Karpas-422 (cell line): ENCODE data around the gene COA8. TPM values are rescaled to one million over a fixed set of nuclear protein-coding genes. Genes with fewer than 3 reads are reported as not detected.
"Not testable (repeated sequence)": the region's sequence is repeated elsewhere in the genome, so short reads cannot be mapped to it uniquely, and the experiment has no call there.

Source experiments
- DNase-seq: peaks from one replicate; pipeline ENCODE4 v3.0.0-alpha.2; 2015
- H2AFZ ChIP-seq: fragments of 200-600 bp; sonication (generic); 2 replicates; pipeline ENCODE4 v1.6.1; 2014; ENCODE audit warnings: antibody characterized with exemption, low read length, mixed read lengths
- H3K27ac ChIP-seq: fragments of 200-600 bp; sonication (generic); 2 replicates; pipeline ENCODE4 v1.5.1; 2014; ENCODE audit warnings: mild to moderate bottlenecking, low read length, moderate library complexity
- H3K27me3 ChIP-seq: fragments of 200-600 bp; sonication (generic); 2 replicates; pipeline ENCODE4 v1.6.1; 2014; ENCODE audit warnings: low read length, mixed read lengths
- H3K36me3 ChIP-seq: fragments of 200-600 bp; sonication (generic); 2 replicates; pipeline ENCODE4 v1.6.1; 2014; ENCODE audit warnings: low read length, mixed read lengths; ENCODE audit not compliant: insufficient read depth
- H3K4me1 ChIP-seq: fragments of 200-600 bp; sonication (generic); 2 replicates; pipeline ENCODE4 v1.6.1; 2014; ENCODE audit warnings: mild to moderate bottlenecking, low read length, mixed read lengths
- H3K4me2 ChIP-seq: fragments of 200-600 bp; sonication (generic); 2 replicates; pipeline ENCODE4 v1.6.1; 2014; ENCODE audit warnings: low read length, low read depth, mild to moderate bottlenecking; ENCODE audit not compliant: poor library complexity, severe bottlenecking
- H3K4me3 ChIP-seq: fragments of 200-600 bp; sonication (generic); 2 replicates; pipeline ENCODE4 v1.5.1; 2014; ENCODE audit warnings: mild to moderate bottlenecking, antibody characterized with exemption, low read length, mixed read lengths
- H3K79me2 ChIP-seq: fragments of 200-600 bp; sonication (generic); 2 replicates; pipeline ENCODE4 v1.6.1; 2014; ENCODE audit warnings: mild to moderate bottlenecking, low read length, mixed read lengths
- H3K9ac ChIP-seq: fragments of 200-600 bp; sonication (generic); 2 replicates; pipeline ENCODE4 v1.6.0; 2014; ENCODE audit warnings: low read length
- H3K9me2 ChIP-seq: fragments of 200-600 bp; sonication (generic), shearing (Covaris generic); replicated peaks from 2 replicates; pipeline ENCODE4 v1.6.0; 2014; ENCODE audit warnings: mild to moderate bottlenecking, low read length, moderate library complexity; ENCODE audit not compliant: insufficient read depth
- H3K9me3 ChIP-seq: fragments of 300-700, 200-600 bp; sonication (generic); 2 replicates; pipeline ENCODE4 v1.6.1; 2014; ENCODE audit warnings: low read length, mixed read lengths
- H4K20me1 ChIP-seq: fragments of 200-600 bp; sonication (generic); 2 replicates; pipeline ENCODE4 v1.6.1; 2014; ENCODE audit warnings: mild to moderate bottlenecking, antibody characterized with exemption, low read length, low read depth; ENCODE audit not compliant: insufficient read depth
- total RNA-seq: library from RNA; depleted of rRNA; stranded (reverse); fragments of >200 nt; shearing (Covaris generic); gene quantifications from 2 replicates; pipeline ENCODE4 v1.2.3, GENCODE V29; 2014; ENCODE audit warnings: low replicate concordance

The COA8 gene
- total RNA-seq, 1 experiment from 2014 or later = 62.9 TPM

GRCh38 chr14:103523575-103523954, 39.2 kb upstream of the COA8 start:
- no peak overlapping the region for H3K9ac ChIP-seq
- no peak overlapping the region for H3K4me2 ChIP-seq
- H4K20me1 ChIP-seq = no peaks in the 10 kb centered on the region
- H3K4me1 ChIP-seq = peaks cover 54% of the 10 kb centered on the region
- no peaks in the 10 kb centered on the region for H3K9me3 ChIP-seq
- H3K9me2 ChIP-seq = no peaks in the 10 kb centered on the region
- peaks cover 6% of the 10 kb centered on the region for H3K79me2 ChIP-seq
- no peak overlapping the region for H3K27ac ChIP-seq
- H3K27me3 ChIP-seq = no peaks in the 10 kb centered on the region
- H3K36me3 ChIP-seq = no peaks in the 10 kb centered on the region
- H3K4me3 ChIP-seq = no peak overlapping the region
- no peak overlapping the region for H2AFZ ChIP-seq
- no peak for DNase-seq

- H3K27me3 ChIP-seq = no peaks in the 10 kb centered on the region
- no peak overlapping the region for H3K4me3 ChIP-seq
- no peaks in the 10 kb centered on the region for H3K9me3 ChIP-seq
- no peak overlapping the region for H2AFZ ChIP-seq
- H3K4me2 ChIP-seq = no peak overlapping the region
- H3K4me1 ChIP-seq = peaks cover 49% of the 10 kb centered on the region
- H3K36me3 ChIP-seq = no peaks in the 10 kb centered on the region
- H3K9ac ChIP-seq = peak overlapping the region; percentile 26; the same call in 1 of the 2 replicates
- peak overlapping the region; percentile 47 for H3K27ac ChIP-seq
- DNase-seq = peak; percentile 56
- no peaks in the 10 kb centered on the region; the same call in 1 of the 2 replicates for H4K20me1 ChIP-seq
- no peaks in the 10 kb centered on the region for H3K9me2 ChIP-seq
- peaks cover 12% of the 10 kb centered on the region for H3K79me2 ChIP-seq
Measured at GRCh38 chr14:103524002-103524935, 38.5 kb upstream of the COA8 start.

DNA sequence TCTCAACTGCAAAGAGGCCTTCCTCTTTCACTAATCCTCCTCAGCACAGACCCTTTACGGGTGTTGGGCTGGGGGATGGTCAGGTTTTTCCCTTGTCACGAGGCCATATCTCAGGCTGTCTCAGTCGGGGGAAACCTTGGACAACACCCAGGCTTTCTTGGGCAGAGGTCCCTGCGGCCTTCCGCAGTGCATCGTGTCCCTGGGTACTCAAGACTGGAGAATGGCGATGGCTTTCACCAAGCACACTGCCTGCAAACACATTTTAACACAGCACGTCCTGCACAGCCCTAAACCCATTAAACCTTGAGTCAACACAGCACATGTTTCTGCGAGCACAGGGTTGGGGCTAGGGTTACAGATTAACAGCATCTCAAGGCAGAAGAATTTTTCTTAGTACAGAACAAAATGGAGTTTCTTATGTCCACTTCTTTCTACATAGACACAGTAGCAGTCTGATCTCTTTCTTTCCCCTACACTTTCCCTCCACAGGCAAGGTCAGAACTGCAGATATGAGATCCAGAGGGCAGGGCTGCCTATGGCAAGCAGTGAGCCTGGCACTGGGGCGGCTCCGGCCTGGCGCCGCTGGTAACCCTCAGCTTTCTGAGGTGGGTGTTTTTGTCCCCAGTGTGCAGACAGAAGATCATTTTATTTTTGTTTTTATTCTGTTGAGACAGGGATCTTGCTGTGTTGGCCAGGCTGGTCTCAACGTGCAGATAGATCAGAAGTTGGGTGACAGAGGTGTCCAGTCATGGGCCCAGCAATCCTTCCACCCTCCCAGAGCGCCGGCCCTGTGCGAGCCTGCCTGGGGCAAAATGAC, 37.1 kb upstream of the COA8 start:
- H3K27me3 ChIP-seq, H3K4me3 ChIP-seq, H2AFZ ChIP-seq, H3K9ac ChIP-seq, H4K20me1 ChIP-seq, DNase-seq, H3K36me3 ChIP-seq, H3K9me2 ChIP-seq, H3K4me2 ChIP-seq, H3K9me3 ChIP-seq, H3K27ac ChIP-seq: not testable (repeated sequence)
- Histone ChIP-seq H3K4me1 (peaks cover 45% of the 10 kb centered on the region), H3K79me2 (peaks cover 25% of the 10 kb centered on the region)

GRCh38 chr14:103526247-103526913, 36.4 kb upstream of the COA8 start:
- Histone ChIP-seq H3K9ac (no peak overlapping the region), H3K36me3 (no peaks in the 10 kb centered on the region), H3K27ac (no peak overlapping the region), H3K27me3 (no peaks in the 10 kb centered on the region), H2AFZ (no peak overlapping the region), H4K20me1 (peaks cover 13% of the 10 kb centered on the region; the same call in 1 of the 2 replicates), H3K4me3 (no peak overlapping the region), H3K4me2 (no peak overlapping the region), H3K9me3 (no peaks in the 10 kb centered on the region), H3K4me1 (peaks cover 41% of the 10 kb centered on the region), H3K79me2 (peaks cover 33% of the 10 kb centered on the region), H3K9me2 (no peaks in the 10 kb centered on the region)
- DNase-seq = no peak

- peak overlapping the region; percentile 57 for H3K27ac ChIP-seq
- no peaks in the 10 kb centered on the region for H3K9me2 ChIP-seq
- no peak overlapping the region for H2AFZ ChIP-seq
- H3K4me1 ChIP-seq = peaks cover 41% of the 10 kb centered on the region
- peak overlapping the region; percentile 93; the same call in 1 of the 2 replicates for H3K4me3 ChIP-seq
- peaks cover 13% of the 10 kb centered on the region; the same call in 1 of the 2 replicates for H4K20me1 ChIP-seq
- DNase-seq = no peak
- no peaks in the 10 kb centered on the region for H3K36me3 ChIP-seq
- peak overlapping the region; percentile 89 for H3K9ac ChIP-seq
- H3K79me2 ChIP-seq = peaks cover 36% of the 10 kb centered on the region
- H3K9me3 ChIP-seq = no peaks in the 10 kb centered on the region
- no peaks in the 10 kb centered on the region for H3K27me3 ChIP-seq
- H3K4me2 ChIP-seq = peak overlapping the region; percentile 83
Measured at GRCh38 chr14:103526914-103527248, 35.9 kb upstream of the COA8 start.

DNA sequence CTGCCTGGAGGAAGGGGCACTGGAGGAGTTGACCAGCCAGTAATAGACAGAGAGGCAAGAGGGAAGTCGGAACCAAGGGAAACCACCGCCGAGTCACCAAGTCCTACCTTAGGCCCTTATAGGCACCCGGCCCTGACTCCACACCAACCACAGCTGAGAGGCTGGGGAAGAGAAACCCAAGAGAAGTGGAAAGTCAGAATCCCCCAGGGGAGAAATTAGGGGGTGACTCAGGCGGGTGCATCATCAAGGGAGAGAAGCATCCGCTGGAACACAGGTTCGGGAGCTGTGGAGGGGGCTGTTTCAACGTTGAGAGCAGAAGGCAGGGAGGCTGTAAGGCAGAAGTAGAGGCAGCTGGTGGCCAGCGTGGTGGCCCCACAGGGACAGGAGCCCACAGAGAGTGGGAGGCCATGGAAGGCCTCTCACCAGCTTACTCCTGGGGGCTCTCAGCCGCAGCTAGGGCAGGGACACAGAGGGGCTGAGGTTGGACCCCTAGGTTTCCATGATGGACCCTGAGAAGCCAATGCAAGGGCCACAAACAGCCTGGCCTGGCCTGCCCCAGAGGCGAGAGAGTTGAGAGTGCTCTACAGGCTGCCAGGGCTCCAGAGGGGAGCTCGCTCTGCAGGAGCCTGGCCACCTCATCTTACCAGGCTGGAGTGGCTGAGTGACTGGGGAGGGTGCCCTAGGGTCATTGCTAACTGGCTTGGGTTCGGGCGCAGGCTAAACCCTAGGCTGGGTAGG, 35.2 kb upstream of the COA8 start:
- Histone ChIP-seq H3K9me3 (no peaks in the 10 kb centered on the region), H3K27ac (peak overlapping the region; percentile 57), H2AFZ (no peak overlapping the region), H3K4me1 (peaks cover 41% of the 10 kb centered on the region), H3K9ac (peak overlapping the region; percentile 89), H3K27me3 (no peaks in the 10 kb centered on the region), H3K4me2 (peak overlapping the region; percentile 83), H4K20me1 (peaks cover 13% of the 10 kb centered on the region; the same call in 1 of the 2 replicates), H3K36me3 (no peaks in the 10 kb centered on the region), H3K4me3 (peak overlapping the region; percentile 93), H3K9me2 (no peaks in the 10 kb centered on the region), H3K79me2 (peaks cover 36% of the 10 kb centered on the region)
- DNase-seq = peak; percentile 90

DNA sequence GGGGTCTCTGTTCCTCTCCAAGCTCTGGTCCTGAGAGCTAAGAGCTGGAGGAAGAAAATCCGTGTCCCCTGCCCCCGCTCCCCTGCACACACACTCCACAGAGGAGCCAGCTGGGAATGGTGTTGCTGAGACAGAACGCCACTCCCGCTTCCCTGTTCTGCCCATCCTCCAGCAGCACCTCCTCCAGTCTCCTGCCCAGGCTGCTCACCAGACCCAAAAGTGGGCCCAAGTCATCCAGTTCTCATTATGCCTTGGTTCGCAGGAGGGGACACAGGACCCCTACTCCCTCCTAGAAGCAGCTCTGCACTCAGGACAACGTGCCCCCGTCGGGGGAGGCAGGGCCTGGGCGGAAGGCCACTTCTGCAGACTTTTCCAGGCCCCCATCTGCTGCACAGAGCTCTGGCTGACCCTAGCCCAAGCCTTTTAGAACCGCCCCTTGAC, 34.6 kb upstream of the COA8 start:
- Histone ChIP-seq H3K4me2 (peak overlapping the region; percentile 83), H3K36me3 (no peaks in the 10 kb centered on the region), H3K4me3 (peak overlapping the region; percentile 93), H2AFZ (no peak overlapping the region), H3K27ac (peak overlapping the region; percentile 57; the same call in 1 of the 2 replicates), H3K79me2 (peaks cover 36% of the 10 kb centered on the region), H3K4me1 (peaks cover 41% of the 10 kb centered on the region), H3K9ac (peak overlapping the region; percentile 89), H3K27me3 (no peaks in the 10 kb centered on the region), H3K9me2 (no peaks in the 10 kb centered on the region), H3K9me3 (no peaks in the 10 kb centered on the region), H4K20me1 (peaks cover 13% of the 10 kb centered on the region; the same call in 1 of the 2 replicates)
- DNase-seq = no peak
